Lower leg skin (tissue), 3 donors: ENCODE data around the gene SAPCD2.

Source experiments
- POLR2A ChIP-seq, 2 donors: fragments of 450-650 bp; IDR thresholded peaks; one replicate each; pipeline ENCODE4 v1.6.1; 2016 to 2017; ENCODE audit warnings: antibody characterized with exemption in 2 of 2, mild to moderate bottlenecking in 1 of 2, moderate library complexity in 1 of 2
- TF ChIP-seq, protein P1 (sequence below), 3 donors: fragments of 450-650 bp; IDR thresholded peaks; one replicate each; pipeline ENCODE4 v1.5.1; 2016; ENCODE audit warnings: antibody characterized with exemption in 3 of 3, mild to moderate bottlenecking in 3 of 3, moderate library complexity in 2 of 3

DNA sequence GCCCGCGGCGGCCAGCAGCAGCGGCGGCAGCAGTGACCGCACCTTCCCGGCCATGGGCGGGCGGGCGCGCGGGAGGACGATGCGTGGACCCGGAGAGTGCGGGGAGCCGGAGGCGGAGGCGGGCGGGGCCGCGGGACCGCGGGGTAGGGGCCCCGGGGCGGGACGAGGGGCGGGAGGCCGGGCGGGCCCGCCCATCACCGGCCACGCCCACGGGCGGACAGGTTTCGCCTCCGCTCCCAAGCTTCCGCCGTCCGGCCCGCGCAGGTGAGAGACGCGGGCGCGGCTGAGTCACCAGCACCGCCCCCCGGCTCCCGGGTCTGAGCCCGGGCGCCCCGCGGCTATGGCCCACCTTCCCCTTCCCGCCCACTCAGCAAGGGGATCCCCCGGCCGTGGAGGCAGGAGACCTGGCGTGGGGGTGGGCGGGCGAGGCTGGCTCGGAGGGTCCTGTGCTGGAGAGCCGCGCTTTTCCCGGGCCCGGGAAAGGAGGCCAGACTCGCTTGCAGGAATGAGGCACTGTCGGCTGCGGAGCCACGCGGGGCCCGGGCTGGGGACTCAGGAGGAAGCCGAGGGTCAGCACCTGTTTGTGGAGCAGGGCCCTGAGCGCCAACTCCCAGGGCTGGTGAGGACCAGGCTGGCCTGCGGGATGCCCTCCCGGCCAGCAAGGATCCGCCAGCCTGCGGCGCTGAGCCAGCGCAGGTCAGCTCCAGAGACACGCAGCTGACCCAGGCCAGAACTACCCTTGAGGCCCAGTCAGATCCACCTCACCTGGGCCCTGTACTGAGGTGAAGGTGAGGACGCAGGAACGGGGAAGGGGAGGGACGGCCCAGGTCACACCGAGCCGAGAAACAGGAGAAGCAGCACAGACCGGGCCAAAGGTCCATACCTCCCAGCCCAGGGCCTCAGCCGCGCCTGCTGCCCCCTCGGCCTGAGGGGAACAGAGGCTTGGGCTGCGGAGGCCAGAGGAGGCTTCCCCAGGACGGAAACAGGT, 16.1 kb downstream of the SAPCD2 start, which contains the start of gene ENTPD2:
- TF ChIP-seq, protein P1, sequence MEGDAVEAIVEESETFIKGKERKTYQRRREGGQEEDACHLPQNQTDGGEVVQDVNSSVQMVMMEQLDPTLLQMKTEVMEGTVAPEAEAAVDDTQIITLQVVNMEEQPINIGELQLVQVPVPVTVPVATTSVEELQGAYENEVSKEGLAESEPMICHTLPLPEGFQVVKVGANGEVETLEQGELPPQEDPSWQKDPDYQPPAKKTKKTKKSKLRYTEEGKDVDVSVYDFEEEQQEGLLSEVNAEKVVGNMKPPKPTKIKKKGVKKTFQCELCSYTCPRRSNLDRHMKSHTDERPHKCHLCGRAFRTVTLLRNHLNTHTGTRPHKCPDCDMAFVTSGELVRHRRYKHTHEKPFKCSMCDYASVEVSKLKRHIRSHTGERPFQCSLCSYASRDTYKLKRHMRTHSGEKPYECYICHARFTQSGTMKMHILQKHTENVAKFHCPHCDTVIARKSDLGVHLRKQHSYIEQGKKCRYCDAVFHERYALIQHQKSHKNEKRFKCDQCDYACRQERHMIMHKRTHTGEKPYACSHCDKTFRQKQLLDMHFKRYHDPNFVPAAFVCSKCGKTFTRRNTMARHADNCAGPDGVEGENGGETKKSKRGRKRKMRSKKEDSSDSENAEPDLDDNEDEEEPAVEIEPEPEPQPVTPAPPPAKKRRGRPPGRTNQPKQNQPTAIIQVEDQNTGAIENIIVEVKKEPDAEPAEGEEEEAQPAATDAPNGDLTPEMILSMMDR (IDR thresholded peaks at IDR 0.05) = no peak
- TF ChIP-seq POLR2A (IDR thresholded peaks at IDR 0.05) = no peak
